Measurements from ENCODE around the gene NEURL1B.

The NEURL1B gene

GRCh38 chr5:172594867-172595466 is 46.1 kb upstream of the NEURL1B start:
- H3K4me3 ChIP-seq (ENCODE audit: low read depth, low read length): no peak overlapping the region
- TF ChIP-seq, protein P1, sequence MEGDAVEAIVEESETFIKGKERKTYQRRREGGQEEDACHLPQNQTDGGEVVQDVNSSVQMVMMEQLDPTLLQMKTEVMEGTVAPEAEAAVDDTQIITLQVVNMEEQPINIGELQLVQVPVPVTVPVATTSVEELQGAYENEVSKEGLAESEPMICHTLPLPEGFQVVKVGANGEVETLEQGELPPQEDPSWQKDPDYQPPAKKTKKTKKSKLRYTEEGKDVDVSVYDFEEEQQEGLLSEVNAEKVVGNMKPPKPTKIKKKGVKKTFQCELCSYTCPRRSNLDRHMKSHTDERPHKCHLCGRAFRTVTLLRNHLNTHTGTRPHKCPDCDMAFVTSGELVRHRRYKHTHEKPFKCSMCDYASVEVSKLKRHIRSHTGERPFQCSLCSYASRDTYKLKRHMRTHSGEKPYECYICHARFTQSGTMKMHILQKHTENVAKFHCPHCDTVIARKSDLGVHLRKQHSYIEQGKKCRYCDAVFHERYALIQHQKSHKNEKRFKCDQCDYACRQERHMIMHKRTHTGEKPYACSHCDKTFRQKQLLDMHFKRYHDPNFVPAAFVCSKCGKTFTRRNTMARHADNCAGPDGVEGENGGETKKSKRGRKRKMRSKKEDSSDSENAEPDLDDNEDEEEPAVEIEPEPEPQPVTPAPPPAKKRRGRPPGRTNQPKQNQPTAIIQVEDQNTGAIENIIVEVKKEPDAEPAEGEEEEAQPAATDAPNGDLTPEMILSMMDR (IDR thresholded peaks at IDR 0.05; ENCODE audit: control insufficient read depth, extremely low read depth, insufficient read depth): no peak
- DNase-seq (ENCODE audit: low read depth): no peak

DNA sequence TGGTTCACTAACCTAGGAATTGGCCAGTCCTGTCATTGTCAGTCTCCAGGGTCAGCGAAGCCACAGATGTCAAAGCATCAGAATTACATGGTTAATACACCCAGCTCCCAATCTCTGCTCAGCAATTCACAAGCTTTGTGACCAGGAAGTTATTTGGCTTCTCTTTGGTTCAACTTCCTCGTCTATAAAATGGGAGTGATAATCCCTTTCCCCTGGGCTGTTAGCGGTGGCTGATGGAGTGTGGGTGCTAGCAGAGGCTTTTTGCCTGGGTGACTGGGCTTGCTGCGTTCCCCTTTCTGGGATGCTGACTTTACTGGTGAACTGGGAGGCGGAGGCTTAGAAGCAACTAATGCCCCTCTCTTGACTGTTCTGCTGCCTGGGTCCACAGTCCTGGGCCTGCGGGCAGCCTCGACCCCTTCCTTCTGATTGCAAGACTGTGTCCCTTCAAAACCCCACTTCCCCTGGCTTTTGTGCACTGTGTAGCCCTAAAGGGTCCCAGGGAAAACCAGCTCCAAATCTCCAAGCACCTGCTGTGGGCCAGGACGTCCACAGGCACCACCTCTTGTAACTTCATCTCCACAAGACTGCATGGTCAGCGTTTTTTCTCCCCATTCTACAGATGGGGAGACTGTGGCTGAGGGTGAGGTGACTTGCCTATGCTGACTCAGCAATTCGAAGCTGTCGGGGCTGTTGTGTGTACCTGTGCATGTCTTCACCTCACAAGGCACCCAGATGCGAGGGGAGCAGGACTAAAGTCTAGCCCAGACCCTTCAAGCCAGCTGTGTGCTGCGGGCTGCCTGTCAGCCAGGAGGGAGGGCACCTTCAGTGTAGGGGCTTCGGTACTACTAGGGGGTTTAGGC is 45.2 kb upstream of the NEURL1B start:
- H3K4me3 ChIP-seq (ENCODE audit: low read depth, low read length): no peak overlapping the region
- TF ChIP-seq, protein P1 (IDR thresholded peaks at IDR 0.05; ENCODE audit: control insufficient read depth, extremely low read depth, insufficient read depth): no peak
- DNase-seq (ENCODE audit: low read depth): no peak

- DNase-seq (ENCODE audit: low read depth): no peak
- no peak overlapping the region for H3K4me3 ChIP-seq (ENCODE audit: low read depth, low read length)
- TF ChIP-seq, protein P1 (IDR thresholded peaks at IDR 0.05; ENCODE audit: control insufficient read depth, extremely low read depth, insufficient read depth): no peak
Measured at GRCh38 chr5:172596638-172597231, 44.3 kb upstream of the NEURL1B start.

GRCh38 chr5:172597755-172598155 is 43.3 kb upstream of the NEURL1B start:
- TF ChIP-seq, protein P1 (IDR thresholded peaks at IDR 0.05; ENCODE audit: control insufficient read depth, extremely low read depth, insufficient read depth): no peak
- DNase-seq (ENCODE audit: low read depth): no peak
- H3K4me3 ChIP-seq (ENCODE audit: low read depth, low read length): no peak overlapping the region

DNA sequence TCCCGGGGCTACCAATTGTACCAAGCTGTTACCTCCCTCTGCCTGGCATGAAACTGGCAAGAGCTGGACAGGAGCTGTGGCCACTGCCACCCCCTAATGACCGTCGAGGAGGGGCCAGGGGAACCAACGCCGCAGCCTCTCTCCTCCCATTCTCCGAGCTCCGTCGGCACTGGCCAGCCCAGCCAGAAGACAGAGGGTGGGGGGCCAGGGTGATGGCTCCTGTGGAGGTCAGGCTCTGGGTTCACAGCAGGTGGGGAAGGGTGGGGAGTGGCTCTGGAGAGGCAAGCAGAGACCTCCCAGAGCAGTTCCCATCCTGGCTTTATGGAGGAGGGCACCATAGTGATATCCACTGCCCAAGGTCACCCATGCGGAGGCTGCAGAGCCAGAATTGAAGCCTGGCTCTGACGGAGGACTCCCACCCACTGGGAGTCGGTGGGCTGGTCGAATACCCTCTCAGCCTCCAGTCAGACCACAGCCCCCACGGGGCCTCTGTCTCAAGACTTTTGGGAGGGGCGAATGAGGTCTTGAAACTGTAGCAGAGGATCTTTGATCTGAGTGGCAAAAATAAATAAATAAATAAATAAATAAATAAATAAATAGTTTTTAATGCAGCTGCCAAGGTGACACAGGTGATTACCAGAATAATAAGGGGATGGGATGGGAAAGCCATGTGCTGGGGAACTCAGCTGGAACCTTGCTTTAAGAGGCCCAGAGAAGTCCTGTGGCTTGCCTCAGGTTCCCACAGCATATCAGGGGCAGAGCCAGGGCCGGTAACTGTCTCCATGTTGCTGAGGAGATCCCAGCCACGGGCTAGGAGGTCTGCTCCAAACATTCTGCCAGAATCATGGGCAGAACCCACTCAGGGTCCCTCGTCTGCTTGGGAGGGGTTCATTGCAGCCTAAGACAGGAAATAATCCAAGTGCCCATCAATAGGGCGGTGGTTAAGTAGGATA is 42.5 kb upstream of the NEURL1B start:
- TF ChIP-seq, protein P1 (IDR thresholded peaks at IDR 0.05; ENCODE audit: control insufficient read depth, extremely low read depth, insufficient read depth): no peak
- no peak overlapping the region for H3K4me3 ChIP-seq (ENCODE audit: low read depth, low read length)
- DNase-seq (ENCODE audit: low read depth): no peak

- DNase-seq (ENCODE audit: low read depth): no peak
- H3K4me3 ChIP-seq (ENCODE audit: low read depth, low read length): no peak overlapping the region
- TF ChIP-seq, protein P1 (IDR thresholded peaks at IDR 0.05; ENCODE audit: control insufficient read depth, extremely low read depth, insufficient read depth): no peak
Measured at GRCh38 chr5:172599204-172599567, 41.9 kb upstream of the NEURL1B start.

Measured in LNCaP clone FGC (cell line).